AG09309 (cell line): ENCODE measurements around the gene EVC2.

Source experiments
- DNase-seq: peaks from one replicate; pipeline ENCODE4 v3.0.0-alpha.2; 2010; ENCODE audit warnings: low read depth
- H3K4me3 ChIP-seq: 2 replicates; pipeline ENCODE4 v1.5.1; 2011; ENCODE audit warnings: mild to moderate bottlenecking, low read depth, low read length, moderate library complexity; ENCODE audit not compliant: control insufficient read depth
- CTCF ChIP-seq: IDR thresholded peaks from 2 replicates; pipeline ENCODE4 v1.5.1; 2011; ENCODE audit warnings: mild to moderate bottlenecking, low read depth, low read length, inconsistent platforms; ENCODE audit not compliant: insufficient read depth, control insufficient read depth; ENCODE audit errors: missing control alignments

The EVC2 gene

GRCh38 chr4:5742388-5742787, 34.0 kb upstream of the EVC2 start:
- no peak for DNase-seq

DNA sequence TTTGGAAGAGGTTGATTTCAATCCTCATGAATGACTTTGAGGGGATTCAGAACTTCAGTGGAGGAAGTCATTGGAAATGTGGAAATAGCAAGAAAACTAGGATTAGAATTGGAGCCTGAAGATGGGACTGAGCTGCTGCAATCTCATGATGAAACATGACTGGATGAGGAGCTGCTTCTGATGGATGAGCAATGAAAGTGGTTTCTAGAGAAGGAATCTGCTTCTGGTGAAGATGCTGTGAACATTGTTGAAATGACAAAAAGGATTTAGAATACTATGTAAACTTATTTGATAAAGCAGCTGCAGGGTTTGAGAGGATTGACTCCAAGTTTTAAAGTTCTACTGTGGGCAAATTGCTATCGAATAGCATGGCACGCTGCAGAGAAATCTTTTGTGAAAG, 29.7 kb upstream of the EVC2 start:
- H3K4me3 ChIP-seq = no peak overlapping the region
- TF ChIP-seq CTCF = no peak
- no peak for DNase-seq

More at GRCh38 chr4:5742388-5742787, 34.0 kb upstream of the EVC2 start:
- no peak overlapping the region for H3K4me3 ChIP-seq
- TF ChIP-seq CTCF = no peak

DNA sequence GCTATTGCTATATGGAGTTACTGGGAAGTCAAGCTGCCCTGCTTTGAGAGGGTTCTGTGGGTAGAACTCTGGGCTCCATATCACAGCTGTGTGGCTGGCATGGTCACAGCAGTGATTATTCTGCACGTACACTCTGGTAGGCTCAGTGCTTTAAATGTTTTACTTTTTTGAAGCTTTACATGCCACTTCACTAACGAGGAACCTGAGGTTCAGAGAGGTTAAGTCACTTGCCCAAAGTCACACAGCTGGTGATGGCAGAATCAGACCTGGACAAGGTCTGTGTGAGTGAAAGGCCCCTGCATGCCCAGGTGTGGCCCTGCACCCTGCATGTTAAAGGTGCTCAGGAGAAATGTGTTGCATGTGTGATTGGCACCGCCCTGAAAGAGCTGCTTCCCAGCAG, 27.1 kb upstream of the EVC2 start:
- no peak for DNase-seq
- no peak for TF ChIP-seq CTCF
- H3K4me3 ChIP-seq = no peak overlapping the region

DNA sequence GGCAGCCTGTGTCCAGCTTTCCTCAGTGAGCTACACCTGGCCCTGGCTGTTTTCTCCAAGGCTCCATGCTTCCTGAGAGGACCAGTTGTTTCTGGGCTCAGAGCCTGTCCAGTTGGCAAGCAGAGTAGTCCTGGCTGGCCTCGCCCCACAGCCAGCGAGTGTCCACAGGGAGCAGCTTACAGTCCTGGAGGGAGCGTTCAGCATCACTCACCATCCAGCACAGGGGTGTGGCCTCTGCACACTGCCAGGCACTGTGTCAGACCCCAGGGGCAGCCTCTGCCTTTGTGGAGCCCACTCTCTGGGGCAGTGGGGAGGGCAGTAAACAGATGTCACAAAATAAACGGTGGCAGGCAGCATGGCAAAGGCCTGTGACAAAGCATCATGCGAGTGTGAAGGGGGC, 26.5 kb upstream of the EVC2 start:
- no peak overlapping the region for H3K4me3 ChIP-seq
- DNase-seq = no peak
- TF ChIP-seq CTCF = no peak

DNA sequence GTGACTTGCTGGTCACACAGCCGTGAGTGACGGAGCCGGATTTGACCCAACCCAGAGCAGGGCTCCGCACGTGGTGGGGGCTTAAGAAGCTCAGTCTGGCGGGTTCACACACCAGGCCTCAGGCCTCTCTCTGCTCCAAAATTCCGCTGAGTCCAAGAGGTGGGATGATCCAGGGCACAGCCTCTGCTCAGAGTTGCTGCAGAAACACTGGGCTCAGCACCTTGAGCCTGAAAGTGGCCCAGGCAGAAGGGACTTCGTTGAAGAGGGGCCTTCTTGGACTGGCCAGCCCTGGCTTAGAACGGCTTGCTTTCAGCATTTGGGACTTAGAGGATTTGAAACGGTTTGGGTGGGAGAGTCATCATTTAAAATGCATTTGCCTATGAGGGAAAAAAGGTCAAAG, 23.8 kb upstream of the EVC2 start:
- TF ChIP-seq CTCF = no peak

DNA sequence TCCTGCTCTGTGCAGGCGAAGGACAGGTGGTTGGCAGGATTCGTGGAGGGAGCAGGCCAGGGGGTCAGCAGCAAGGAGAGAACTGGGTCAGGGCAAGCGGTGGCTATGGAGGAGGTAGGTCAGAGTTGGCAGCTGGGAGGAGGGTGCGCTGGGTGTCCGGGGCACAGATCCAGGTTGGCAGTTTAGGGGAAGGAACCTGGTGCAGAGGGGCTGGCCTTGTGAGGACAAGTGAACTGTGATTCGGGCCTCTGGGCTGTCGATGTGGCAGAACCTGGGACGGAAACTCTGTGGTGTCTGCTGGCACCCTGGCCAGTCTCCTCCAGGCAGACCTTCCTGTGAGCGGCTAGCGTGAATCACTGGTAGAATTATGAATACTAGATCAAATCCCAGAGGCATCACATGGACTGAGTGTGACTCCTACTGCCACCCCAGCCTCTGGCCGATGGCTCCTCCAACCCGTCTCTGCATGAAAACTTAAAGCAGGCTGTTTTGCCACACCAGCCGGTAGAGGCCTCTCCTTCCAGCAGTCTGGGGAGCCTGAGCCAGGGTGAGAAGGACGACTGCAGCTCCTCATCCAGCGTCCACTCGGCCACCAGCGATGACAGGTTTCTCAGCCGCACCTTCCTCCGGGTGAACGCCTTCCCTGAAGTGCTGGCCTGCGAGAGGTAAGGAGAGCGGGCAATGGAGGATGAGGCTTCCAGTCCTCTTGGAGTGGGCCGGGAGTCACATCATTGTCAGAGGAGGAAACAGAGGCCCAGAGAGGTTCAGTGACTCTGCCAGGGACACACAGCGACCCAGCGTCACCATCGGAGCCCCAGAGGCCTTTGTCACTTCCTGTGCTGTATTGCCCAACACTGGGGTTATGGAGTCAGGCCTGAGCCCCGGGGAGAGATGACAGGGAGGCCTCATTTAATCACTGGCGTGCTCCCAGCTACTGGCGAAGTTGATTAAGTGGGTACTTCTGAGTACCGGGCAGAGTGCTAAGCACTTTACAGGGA, 22.9 kb upstream of the EVC2 start:
- H3K4me3 ChIP-seq = no peak overlapping the region
- TF ChIP-seq CTCF = no peak
- DNase-seq = no peak

More for the DNA sequence above, 23.8 kb upstream of the EVC2 start:
- no peak overlapping the region for H3K4me3 ChIP-seq
- DNase-seq = no peak
